ENCODE data around the gene OSBPL5. TPM values are rescaled to one million over a fixed set of nuclear protein-coding genes. Genes with fewer than 3 reads are reported as not detected.

OSBPL5 gene
- total RNA-seq, 1 experiment from 2014 or later = 16.1 TPM

GRCh38 chr11:3162410-3163240 is 2.5 kb downstream of the OSBPL5 start:
- no peak overlapping the region for H3K23ac ChIP-seq (ENCODE audit: insufficient read length, low read depth, low read length)
- H2BK20ac ChIP-seq (ENCODE audit: low read depth, low read length, poor library complexity, severe bottlenecking) = no peak overlapping the region
- no peak overlapping the region for H2BK15ac ChIP-seq (ENCODE audit: low read depth, low read length)
- Mint-ChIP-seq H3K9me3 (no peaks in the 10 kb centered on the region), H3K27me3 (ENCODE audit: low read depth) (peaks cover 46% of the 10 kb centered on the region), H3K4me3 (peak overlapping the region; percentile 19 to 51; a peak in 2 of 5 replicates), H3K27ac (no peak overlapping the region), H3K36me3 (ENCODE audit: insufficient read depth in 1 of 3, low read depth in 3 of 3) (peaks cover 0 to 2% (median 0%) of the 10 kb centered on the region in 3 experiments; a peak in 2 of 7 replicates), H3K4me1 (peaks cover 39 to 56% of the 10 kb centered on the region in 2 experiments)
- H2AFZ ChIP-seq (ENCODE audit: low read length) = no peak overlapping the region
- no peak overlapping the region for H3K9ac ChIP-seq (ENCODE audit: extremely low read depth, insufficient read length, low read length)
- H3T11ph ChIP-seq (ENCODE audit: low read length) = no peak overlapping the region
- H3K18ac ChIP-seq (ENCODE audit: insufficient read length, low read depth, low read length) = no peak overlapping the region
- no peak overlapping the region for H3K27ac ChIP-seq (ENCODE audit: insufficient read length, low read depth, low read length)
- no peaks in the 10 kb centered on the region for H3K9me3 ChIP-seq (ENCODE audit: control insufficient read depth, low read depth, low read length)
- H3K27me3 ChIP-seq (ENCODE audit: insufficient read depth, low read length) = peaks cover 6% of the 10 kb centered on the region; the same call in 1 of the 2 replicates
- peaks cover 6% of the 10 kb centered on the region; the same call in 1 of the 2 replicates for H3K4me1 ChIP-seq (ENCODE audit: insufficient read depth, low read length)
- no peak overlapping the region for H4K8ac ChIP-seq (replicated peaks; ENCODE audit: insufficient read length, low read depth, low read length)
- WGBS (ENCODE audit: extremely low coverage, insufficient read length, low lambda C conversion rate) = no CpG with 5 or more reads among the region's 21 CpGs
- no peak overlapping the region for H2BK5ac ChIP-seq (ENCODE audit: insufficient read length, low read length)
- H3K4me2 ChIP-seq (ENCODE audit: insufficient read depth, insufficient read length, low read length) = no peak overlapping the region
- H2BK12ac ChIP-seq (ENCODE audit: insufficient read length, low read depth, low read length) = no peak overlapping the region
- H3K56ac ChIP-seq (ENCODE audit: insufficient read length, low read depth, low read length) = no peak overlapping the region
- H3K4ac ChIP-seq (ENCODE audit: low read depth, low read length) = no peak overlapping the region
- no peaks in the 10 kb centered on the region for H3K79me2 ChIP-seq (ENCODE audit: insufficient read depth, low read length)
- no peaks in the 10 kb centered on the region for H3K79me1 ChIP-seq (ENCODE audit: insufficient read depth, low read depth, low read length, poor library complexity, severe bottlenecking)
- no peak overlapping the region for H4K5ac ChIP-seq (ENCODE audit: insufficient read length, low read depth, low read length)
- H2BK120ac ChIP-seq (ENCODE audit: low read depth, low read length, poor library complexity, severe bottlenecking) = no peak overlapping the region
- H3K23me2 ChIP-seq (ENCODE audit: insufficient read length, low read depth, low read length, poor library complexity, severe bottlenecking) = peaks cover 17% of the 10 kb centered on the region
- H2AK5ac ChIP-seq (ENCODE audit: insufficient read length, low read length) = no peak overlapping the region
- H3K14ac ChIP-seq (ENCODE audit: insufficient read depth, low read length) = no peak overlapping the region
- no peak overlapping the region for H4K91ac ChIP-seq (ENCODE audit: insufficient read length, low read depth, low read length)
- no peak for DNase-seq
- no peaks in the 10 kb centered on the region for H4K20me1 ChIP-seq (ENCODE audit: control insufficient read depth, insufficient read depth, insufficient read length)
- no peak for TF ChIP-seq CTCF (conservative IDR thresholded peaks at IDR 0.05)
